H9 (cell line): ENCODE measurements around the gene USP22. TPM values are rescaled to one million over a fixed set of nuclear protein-coding genes. Genes with fewer than 3 reads are reported as not detected.

Experiments
- DNase-seq: peaks from one replicate; pipeline ENCODE4 v3.0.0-alpha.2; 2017
- H2AFZ ChIP-seq: one replicate; pipeline ENCODE4 v1.6.1; 2013; ENCODE audit warnings: mild to moderate bottlenecking, low read length, control low read depth, moderate library complexity
- H2AK5ac ChIP-seq: 2 replicates; pipeline ENCODE4 v1.6.1; 2013; ENCODE audit warnings: low read length, control low read depth, mixed read lengths; ENCODE audit not compliant: insufficient read length
- H2BK120ac ChIP-seq: one replicate; pipeline ENCODE4 v1.6.1; 2013; ENCODE audit warnings: low read depth, mild to moderate bottlenecking, low read length, control low read depth, inconsistent platforms; ENCODE audit not compliant: poor library complexity, severe bottlenecking
- H2BK12ac ChIP-seq: 2 replicates; pipeline ENCODE4 v1.6.1; 2013; ENCODE audit warnings: low read length, control low read depth, mixed read lengths, low read depth; ENCODE audit not compliant: insufficient read length
- H2BK15ac ChIP-seq: 2 replicates; pipeline ENCODE4 v1.6.1; 2013; ENCODE audit warnings: low read depth, low read length, control low read depth
- H2BK20ac ChIP-seq: one replicate; pipeline ENCODE4 v1.6.1; 2013; ENCODE audit warnings: low read depth, mild to moderate bottlenecking, low read length, control low read depth, inconsistent platforms; ENCODE audit not compliant: poor library complexity, severe bottlenecking
- H2BK5ac ChIP-seq: 2 replicates; pipeline ENCODE4 v1.6.1; 2013; ENCODE audit warnings: low read length, control low read depth, mixed read lengths; ENCODE audit not compliant: insufficient read length
- H3K14ac ChIP-seq: 2 replicates; pipeline ENCODE4 v1.6.1; 2013; ENCODE audit warnings: low read length, control low read depth; ENCODE audit not compliant: insufficient read depth
- H3K18ac ChIP-seq: 2 replicates; pipeline ENCODE4 v1.6.1; 2013; ENCODE audit warnings: low read depth, mild to moderate bottlenecking, mixed read lengths, low read length, control low read depth; ENCODE audit not compliant: insufficient read length
- H3K23ac ChIP-seq: 2 replicates; pipeline ENCODE4 v1.6.1; 2013; ENCODE audit warnings: low read length, control low read depth, mixed read lengths, low read depth; ENCODE audit not compliant: insufficient read length
- H3K23me2 ChIP-seq: 2 replicates; pipeline ENCODE4 v1.6.1; 2013; ENCODE audit warnings: low read depth, mild to moderate bottlenecking, mixed read lengths, low read length, control low read depth; ENCODE audit not compliant: insufficient read length, poor library complexity, severe bottlenecking
- H3K27ac ChIP-seq: 2 replicates; pipeline ENCODE4 v1.5.1; 2013; ENCODE audit warnings: low read length, control low read depth, mixed read lengths, low read depth; ENCODE audit not compliant: insufficient read length
- H3K27me3 ChIP-seq: 2 replicates; pipeline ENCODE4 v1.6.1; 2013; ENCODE audit warnings: low read length, control low read depth, inconsistent platforms; ENCODE audit not compliant: insufficient read depth
- H3K4ac ChIP-seq: 2 replicates; pipeline ENCODE4 v1.6.1; 2013; ENCODE audit warnings: low read depth, mild to moderate bottlenecking, control low read depth, inconsistent platforms, low read length, moderate library complexity
- H3K4me1 ChIP-seq: 2 replicates; pipeline ENCODE4 v1.6.1; 2013; ENCODE audit warnings: low read length, control low read depth, inconsistent platforms; ENCODE audit not compliant: insufficient read depth
- H3K4me2 ChIP-seq: 2 replicates; pipeline ENCODE4 v1.6.1; 2013; ENCODE audit warnings: low read length, control low read depth, mixed read lengths; ENCODE audit not compliant: insufficient read length, insufficient read depth
- H3K56ac ChIP-seq: 2 replicates; pipeline ENCODE4 v1.6.1; 2013; ENCODE audit warnings: low read depth, mild to moderate bottlenecking, mixed read lengths, low read length, control low read depth; ENCODE audit not compliant: insufficient read length
- H3K79me1 ChIP-seq: 2 replicates; pipeline ENCODE4 v1.6.1; 2013; ENCODE audit warnings: low read depth, mild to moderate bottlenecking, moderate library complexity, low read length, control low read depth, inconsistent platforms; ENCODE audit not compliant: insufficient read depth, poor library complexity, severe bottlenecking
- H3K79me2 ChIP-seq: 2 replicates; pipeline ENCODE4 v1.6.1; 2013; ENCODE audit warnings: low read length, control low read depth, inconsistent platforms; ENCODE audit not compliant: insufficient read depth
- H3K9ac ChIP-seq: 2 replicates; pipeline ENCODE4 v1.6.1; 2013; ENCODE audit warnings: low read length, control low read depth, mixed read lengths; ENCODE audit not compliant: insufficient read length; ENCODE audit errors: extremely low read depth
- H3K9me3 ChIP-seq: one replicate; pipeline ENCODE4 v1.6.1; 2013; ENCODE audit warnings: low read depth, low read length, inconsistent platforms; ENCODE audit not compliant: control insufficient read depth
- H3T11ph ChIP-seq: one replicate; pipeline ENCODE4 v1.6.1; 2013; ENCODE audit warnings: mild to moderate bottlenecking, low read length, control low read depth, inconsistent platforms
- H4K20me1 ChIP-seq: one replicate; pipeline ENCODE4 v1.6.1; 2013; ENCODE audit not compliant: control insufficient read depth, insufficient read length, insufficient read depth
- H4K5ac ChIP-seq: 2 replicates; pipeline ENCODE4 v1.6.1; 2013; ENCODE audit warnings: low read depth, mild to moderate bottlenecking, mixed read lengths, low read length, control low read depth; ENCODE audit not compliant: insufficient read length
- H4K8ac ChIP-seq: replicated peaks from 2 replicates; pipeline ENCODE4 v1.6.1; 2013; ENCODE audit warnings: low read length, control low read depth, mixed read lengths, low read depth; ENCODE audit not compliant: insufficient read length
- H4K91ac ChIP-seq: 2 replicates; pipeline ENCODE4 v1.6.1; 2013; ENCODE audit warnings: low read depth, mild to moderate bottlenecking, moderate library complexity, mixed read lengths, low read length, control low read depth; ENCODE audit not compliant: insufficient read length
- H3K27ac Mint-ChIP-seq, 3 experiments: 2 replicates in 2 of 3; 3 replicates in 1 of 3; pipeline ENCODE4 v1.8.0; 2020 to 2021; ENCODE audit warnings: mixed read lengths in 3 of 3, mild to moderate bottlenecking in 1 of 3, moderate library complexity in 1 of 3
- H3K27me3 Mint-ChIP-seq: 2 replicates; pipeline ENCODE4 v1.8.0; 2021; ENCODE audit warnings: low read depth, mild to moderate bottlenecking, moderate library complexity, mixed read lengths
- H3K36me3 Mint-ChIP-seq, 3 experiments: 2 replicates in 2 of 3; 3 replicates in 1 of 3; pipeline ENCODE4 v1.8.0; 2020 to 2021; ENCODE audit warnings: low read depth in 3 of 3, mixed read lengths in 3 of 3; ENCODE audit not compliant: insufficient read depth in 1 of 3
- H3K4me1 Mint-ChIP-seq, 2 experiments: 2 replicates each; pipeline ENCODE4 v1.8.0; 2020; ENCODE audit warnings: mixed read lengths in 2 of 2
- H3K4me3 Mint-ChIP-seq, 2 experiments: 2 replicates in 1 of 2; 3 replicates in 1 of 2; pipeline ENCODE4 v1.8.0; 2020 to 2021; ENCODE audit warnings: mild to moderate bottlenecking in 2 of 2, mixed read lengths in 2 of 2, moderate library complexity in 1 of 2
- H3K9me3 Mint-ChIP-seq, 2 experiments: 2 replicates in 1 of 2; 3 replicates in 1 of 2; pipeline ENCODE4 v1.8.0; 2020; ENCODE audit warnings: mild to moderate bottlenecking in 2 of 2, mixed read lengths in 2 of 2, moderate library complexity in 1 of 2
- WGBS: extraction: QIAGEN DNeasy Blood & Tissue Kit; methylation state at CpG from one replicate; pipeline ENCODE4 v1.1.7; 2013; ENCODE audit warnings: missing lambda C conversion rate, low lambda C conversion rate, mixed read lengths; ENCODE audit not compliant: insufficient read length; ENCODE audit errors: extremely low coverage; 5-methylcytosine and 5-hydroxymethylcytosine counted together
- total RNA-seq: library from RNA; stranded (reverse); gene quantifications from 2 replicates; pipeline ENCODE4 v1.2.1, GENCODE V29; 2021
- TF ChIP-seq, protein P1 (sequence below): fragments of 200-600 bp; sonication (generic); conservative IDR thresholded peaks from 3 replicates; pipeline ENCODE4 v1.8.0; 2021; ENCODE audit warnings: antibody characterized with exemption, mild to moderate bottlenecking

The USP22 gene
- total RNA-seq, 1 experiment from 2014 or later, result 345 TPM

DNA sequence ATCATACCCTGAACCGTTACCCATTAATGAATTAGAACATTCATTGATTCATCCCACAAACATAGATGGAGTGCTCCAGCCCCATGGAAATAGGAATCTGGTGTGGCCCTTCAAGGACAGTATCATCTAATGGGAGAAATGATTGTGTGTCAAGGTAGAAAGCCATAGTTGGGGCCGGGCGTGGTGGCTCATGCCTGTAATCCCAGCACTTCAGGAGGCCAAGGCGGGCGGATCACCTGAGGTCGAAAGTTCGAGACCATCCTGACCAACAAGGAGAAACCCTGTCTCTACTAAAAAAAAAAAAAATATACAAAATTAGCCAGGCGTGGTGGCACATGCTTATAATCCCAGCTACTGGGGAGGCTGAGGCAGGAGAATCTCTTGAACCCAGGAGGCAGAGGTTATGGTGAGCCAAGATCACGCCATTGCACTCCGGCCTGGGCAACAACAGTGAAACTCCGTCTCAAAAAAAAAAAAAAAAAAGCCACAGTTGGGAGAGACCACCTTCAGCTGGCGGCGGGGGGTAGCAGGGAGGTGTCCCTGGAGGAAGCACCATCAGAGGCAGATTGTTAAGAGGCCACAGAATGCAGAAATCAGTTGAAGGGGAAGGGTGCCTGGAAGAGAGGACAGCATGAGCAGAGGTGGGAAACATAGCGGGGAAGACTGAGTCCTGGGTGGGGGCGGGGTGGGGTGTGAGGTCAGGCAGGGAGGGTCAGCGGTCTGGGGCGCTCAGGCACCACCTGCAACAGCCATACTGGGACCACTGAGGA lies 60.0 kb downstream of the USP22 start:
- H2AFZ ChIP-seq, result no peak overlapping the region
- no peak overlapping the region for H3K9ac ChIP-seq
- no peaks in the 10 kb centered on the region for H3K27me3 Mint-ChIP-seq
- no peak overlapping the region for H3K18ac ChIP-seq
- no peaks in the 10 kb centered on the region for H3K79me1 ChIP-seq
- no peak overlapping the region for H3K4me2 ChIP-seq
- H3K56ac ChIP-seq, result no peak overlapping the region
- H4K20me1 ChIP-seq, result no peaks in the 10 kb centered on the region
- no peaks in the 10 kb centered on the region for H3K23me2 ChIP-seq
- H3K4me1 ChIP-seq, result no peaks in the 10 kb centered on the region
- no peak overlapping the region for H2BK5ac ChIP-seq
- no peak overlapping the region for H4K91ac ChIP-seq
- no peaks in the 10 kb centered on the region for H3K4me1 Mint-ChIP-seq
- no peak overlapping the region for H2BK15ac ChIP-seq
- no peak overlapping the region for H3K14ac ChIP-seq
- H3K27ac ChIP-seq, result no peak overlapping the region
- no peak overlapping the region for H3K4ac ChIP-seq
- peaks cover 4 to 12% of the 10 kb centered on the region in 2 experiments for H3K9me3 Mint-ChIP-seq
- H2BK12ac ChIP-seq, result no peak overlapping the region
- H3K79me2 ChIP-seq, result no peaks in the 10 kb centered on the region
- H2BK120ac ChIP-seq, result no peak overlapping the region
- H3K9me3 ChIP-seq, result no peaks in the 10 kb centered on the region
- DNase-seq, result no peak
- H4K5ac ChIP-seq, result no peak overlapping the region
- no peaks in the 10 kb centered on the region for H3K27me3 ChIP-seq
- no peak overlapping the region for H3K27ac Mint-ChIP-seq
- H4K8ac ChIP-seq, result no peak overlapping the region
- no peak overlapping the region for H2BK20ac ChIP-seq
- WGBS, result no CpG with 5 or more reads among the region's 17 CpGs
- H2AK5ac ChIP-seq, result no peak overlapping the region
- H3K36me3 Mint-ChIP-seq, result peaks cover 29 to 41% (median 30%) of the 10 kb centered on the region in 3 experiments; a peak in 6 of 7 replicates
- TF ChIP-seq, protein P1, sequence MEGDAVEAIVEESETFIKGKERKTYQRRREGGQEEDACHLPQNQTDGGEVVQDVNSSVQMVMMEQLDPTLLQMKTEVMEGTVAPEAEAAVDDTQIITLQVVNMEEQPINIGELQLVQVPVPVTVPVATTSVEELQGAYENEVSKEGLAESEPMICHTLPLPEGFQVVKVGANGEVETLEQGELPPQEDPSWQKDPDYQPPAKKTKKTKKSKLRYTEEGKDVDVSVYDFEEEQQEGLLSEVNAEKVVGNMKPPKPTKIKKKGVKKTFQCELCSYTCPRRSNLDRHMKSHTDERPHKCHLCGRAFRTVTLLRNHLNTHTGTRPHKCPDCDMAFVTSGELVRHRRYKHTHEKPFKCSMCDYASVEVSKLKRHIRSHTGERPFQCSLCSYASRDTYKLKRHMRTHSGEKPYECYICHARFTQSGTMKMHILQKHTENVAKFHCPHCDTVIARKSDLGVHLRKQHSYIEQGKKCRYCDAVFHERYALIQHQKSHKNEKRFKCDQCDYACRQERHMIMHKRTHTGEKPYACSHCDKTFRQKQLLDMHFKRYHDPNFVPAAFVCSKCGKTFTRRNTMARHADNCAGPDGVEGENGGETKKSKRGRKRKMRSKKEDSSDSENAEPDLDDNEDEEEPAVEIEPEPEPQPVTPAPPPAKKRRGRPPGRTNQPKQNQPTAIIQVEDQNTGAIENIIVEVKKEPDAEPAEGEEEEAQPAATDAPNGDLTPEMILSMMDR, result no peak
- H3K23ac ChIP-seq, result no peak overlapping the region
- H3T11ph ChIP-seq, result no peak overlapping the region
- H3K4me3 Mint-ChIP-seq, result no peak overlapping the region
